ENCODE data around the gene PAGR1. TPM values are rescaled to one million over a fixed set of nuclear protein-coding genes. Genes with fewer than 3 reads are reported as not detected.

The PAGR1 gene
- total and polyA plus RNA-seq, 2 of the 8 experiments (the other 6 are each of a cell fraction or from before 2014, with no cell fraction given) = 35.4 to 56.4 TPM

DNA sequence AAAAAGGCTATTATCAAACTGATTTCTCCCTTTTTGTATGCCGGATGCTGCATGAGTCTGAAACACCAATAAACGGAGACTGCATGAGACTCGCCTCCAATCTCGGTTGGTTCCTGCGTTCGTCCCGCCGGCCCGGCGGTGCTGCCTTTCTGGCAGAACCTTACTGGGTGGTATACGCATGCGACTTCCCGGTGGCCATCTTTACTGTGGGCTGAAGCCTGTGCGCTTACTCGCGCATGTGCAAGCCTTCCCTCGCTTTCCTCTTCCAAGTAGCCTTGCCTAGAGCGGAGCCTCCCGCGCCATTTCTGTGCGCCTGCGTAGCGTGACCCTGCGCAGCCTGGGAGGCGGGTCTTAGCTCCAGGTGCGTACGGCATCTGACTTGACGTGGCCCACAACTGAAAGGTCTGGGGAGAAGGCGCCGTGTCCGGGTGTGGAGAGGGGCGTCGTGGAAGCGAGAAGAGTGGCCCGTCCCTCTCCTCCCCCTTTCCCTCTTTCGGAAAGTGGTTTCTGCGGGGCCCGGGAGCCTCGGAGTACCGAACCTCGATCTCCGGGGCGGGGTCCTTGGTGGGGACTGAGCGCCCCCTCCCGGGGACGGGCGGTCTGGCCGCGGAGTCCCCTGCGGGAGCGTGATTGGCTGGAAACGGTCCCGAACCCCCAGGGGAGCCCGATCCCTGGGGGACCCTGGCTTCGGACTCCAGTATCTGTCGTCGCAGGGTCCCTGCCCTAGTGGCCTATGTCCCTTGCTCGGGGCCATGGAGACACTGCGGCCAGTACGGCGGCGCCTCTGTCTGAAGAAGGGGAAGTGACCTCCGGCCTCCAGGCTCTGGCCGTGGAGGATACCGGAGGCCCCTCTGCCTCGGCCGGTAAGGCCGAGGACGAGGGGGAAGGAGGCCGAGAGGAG lies at the start of gene PAGR1 (continued):
- TF ChIP-seq, protein P1, sequence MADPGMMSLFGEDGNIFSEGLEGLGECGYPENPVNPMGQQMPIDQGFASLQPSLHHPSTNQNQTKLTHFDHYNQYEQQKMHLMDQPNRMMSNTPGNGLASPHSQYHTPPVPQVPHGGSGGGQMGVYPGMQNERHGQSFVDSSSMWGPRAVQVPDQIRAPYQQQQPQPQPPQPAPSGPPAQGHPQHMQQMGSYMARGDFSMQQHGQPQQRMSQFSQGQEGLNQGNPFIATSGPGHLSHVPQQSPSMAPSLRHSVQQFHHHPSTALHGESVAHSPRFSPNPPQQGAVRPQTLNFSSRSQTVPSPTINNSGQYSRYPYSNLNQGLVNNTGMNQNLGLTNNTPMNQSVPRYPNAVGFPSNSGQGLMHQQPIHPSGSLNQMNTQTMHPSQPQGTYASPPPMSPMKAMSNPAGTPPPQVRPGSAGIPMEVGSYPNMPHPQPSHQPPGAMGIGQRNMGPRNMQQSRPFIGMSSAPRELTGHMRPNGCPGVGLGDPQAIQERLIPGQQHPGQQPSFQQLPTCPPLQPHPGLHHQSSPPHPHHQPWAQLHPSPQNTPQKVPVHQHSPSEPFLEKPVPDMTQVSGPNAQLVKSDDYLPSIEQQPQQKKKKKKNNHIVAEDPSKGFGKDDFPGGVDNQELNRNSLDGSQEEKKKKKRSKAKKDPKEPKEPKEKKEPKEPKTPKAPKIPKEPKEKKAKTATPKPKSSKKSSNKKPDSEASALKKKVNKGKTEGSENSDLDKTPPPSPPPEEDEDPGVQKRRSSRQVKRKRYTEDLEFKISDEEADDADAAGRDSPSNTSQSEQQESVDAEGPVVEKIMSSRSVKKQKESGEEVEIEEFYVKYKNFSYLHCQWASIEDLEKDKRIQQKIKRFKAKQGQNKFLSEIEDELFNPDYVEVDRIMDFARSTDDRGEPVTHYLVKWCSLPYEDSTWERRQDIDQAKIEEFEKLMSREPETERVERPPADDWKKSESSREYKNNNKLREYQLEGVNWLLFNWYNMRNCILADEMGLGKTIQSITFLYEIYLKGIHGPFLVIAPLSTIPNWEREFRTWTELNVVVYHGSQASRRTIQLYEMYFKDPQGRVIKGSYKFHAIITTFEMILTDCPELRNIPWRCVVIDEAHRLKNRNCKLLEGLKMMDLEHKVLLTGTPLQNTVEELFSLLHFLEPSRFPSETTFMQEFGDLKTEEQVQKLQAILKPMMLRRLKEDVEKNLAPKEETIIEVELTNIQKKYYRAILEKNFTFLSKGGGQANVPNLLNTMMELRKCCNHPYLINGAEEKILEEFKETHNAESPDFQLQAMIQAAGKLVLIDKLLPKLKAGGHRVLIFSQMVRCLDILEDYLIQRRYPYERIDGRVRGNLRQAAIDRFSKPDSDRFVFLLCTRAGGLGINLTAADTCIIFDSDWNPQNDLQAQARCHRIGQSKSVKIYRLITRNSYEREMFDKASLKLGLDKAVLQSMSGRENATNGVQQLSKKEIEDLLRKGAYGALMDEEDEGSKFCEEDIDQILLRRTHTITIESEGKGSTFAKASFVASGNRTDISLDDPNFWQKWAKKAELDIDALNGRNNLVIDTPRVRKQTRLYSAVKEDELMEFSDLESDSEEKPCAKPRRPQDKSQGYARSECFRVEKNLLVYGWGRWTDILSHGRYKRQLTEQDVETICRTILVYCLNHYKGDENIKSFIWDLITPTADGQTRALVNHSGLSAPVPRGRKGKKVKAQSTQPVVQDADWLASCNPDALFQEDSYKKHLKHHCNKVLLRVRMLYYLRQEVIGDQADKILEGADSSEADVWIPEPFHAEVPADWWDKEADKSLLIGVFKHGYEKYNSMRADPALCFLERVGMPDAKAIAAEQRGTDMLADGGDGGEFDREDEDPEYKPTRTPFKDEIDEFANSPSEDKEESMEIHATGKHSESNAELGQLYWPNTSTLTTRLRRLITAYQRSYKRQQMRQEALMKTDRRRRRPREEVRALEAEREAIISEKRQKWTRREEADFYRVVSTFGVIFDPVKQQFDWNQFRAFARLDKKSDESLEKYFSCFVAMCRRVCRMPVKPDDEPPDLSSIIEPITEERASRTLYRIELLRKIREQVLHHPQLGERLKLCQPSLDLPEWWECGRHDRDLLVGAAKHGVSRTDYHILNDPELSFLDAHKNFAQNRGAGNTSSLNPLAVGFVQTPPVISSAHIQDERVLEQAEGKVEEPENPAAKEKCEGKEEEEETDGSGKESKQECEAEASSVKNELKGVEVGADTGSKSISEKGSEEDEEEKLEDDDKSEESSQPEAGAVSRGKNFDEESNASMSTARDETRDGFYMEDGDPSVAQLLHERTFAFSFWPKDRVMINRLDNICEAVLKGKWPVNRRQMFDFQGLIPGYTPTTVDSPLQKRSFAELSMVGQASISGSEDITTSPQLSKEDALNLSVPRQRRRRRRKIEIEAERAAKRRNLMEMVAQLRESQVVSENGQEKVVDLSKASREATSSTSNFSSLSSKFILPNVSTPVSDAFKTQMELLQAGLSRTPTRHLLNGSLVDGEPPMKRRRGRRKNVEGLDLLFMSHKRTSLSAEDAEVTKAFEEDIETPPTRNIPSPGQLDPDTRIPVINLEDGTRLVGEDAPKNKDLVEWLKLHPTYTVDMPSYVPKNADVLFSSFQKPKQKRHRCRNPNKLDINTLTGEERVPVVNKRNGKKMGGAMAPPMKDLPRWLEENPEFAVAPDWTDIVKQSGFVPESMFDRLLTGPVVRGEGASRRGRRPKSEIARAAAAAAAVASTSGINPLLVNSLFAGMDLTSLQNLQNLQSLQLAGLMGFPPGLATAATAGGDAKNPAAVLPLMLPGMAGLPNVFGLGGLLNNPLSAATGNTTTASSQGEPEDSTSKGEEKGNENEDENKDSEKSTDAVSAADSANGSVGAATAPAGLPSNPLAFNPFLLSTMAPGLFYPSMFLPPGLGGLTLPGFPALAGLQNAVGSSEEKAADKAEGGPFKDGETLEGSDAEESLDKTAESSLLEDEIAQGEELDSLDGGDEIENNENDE (IDR thresholded peaks at IDR 0.05; ENCODE audit: insufficient replicate concordance, low read length) = no peak
- TF ChIP-seq SP4 (IDR thresholded peaks at IDR 0.05; ENCODE audit: low read length) (peak; percentile 85; the same call in 1 of the 2 replicates), TAF1 (IDR thresholded peaks at IDR 0.05; ENCODE audit: low read depth, low read length) (peak; percentile 87), POLR2A (IDR thresholded peaks at IDR 0.05; ENCODE audit: control extremely low read depth in 1 of 2, low read depth in 2 of 2, low read length in 2 of 2) (peak in 1 of 2 experiments; percentile 86; a peak in 2 of 3 replicates), RXRA (IDR thresholded peaks at IDR 0.05; ENCODE audit: insufficient read depth, low read depth, low read length) (no peak), SUZ12 (IDR thresholded peaks at IDR 0.05; ENCODE audit: low read length) (no peak), EP300 (IDR thresholded peaks at IDR 0.05; ENCODE audit: borderline replicate concordance in 1 of 2, low read depth in 2 of 2, low read length in 2 of 2) (no peak), PHF8 (conservative IDR thresholded peaks at IDR 0.05; ENCODE audit: low read depth, low read length) (peak; percentile 73), YY1 (IDR thresholded peaks at IDR 0.05; ENCODE audit: low read depth, low read length) (peak; percentile 100)
